Naive thymus-derived CD4-positive, alpha-beta T cell (primary cell): ENCODE results near the gene VRK3. TPM values are rescaled to one million over a fixed set of nuclear protein-coding genes. Genes with fewer than 3 reads are reported as not detected.

Experiments used
- ATAC-seq: fragments of 150-1000 bp; cut with Tn5 transposase; 2 replicates; pipeline ENCODE4 v1.10.0; 2021; ENCODE audit warnings: mild to moderate bottlenecking, moderate library complexity
- CTCF ChIA-PET: fragments of 350-600 bp; sonication (Branson Sonifier 250); formaldehyde crosslinking; loops from one replicate; lab custom pipeline; 2021; ENCODE audit warnings: antibody characterized with exemption; lab: Charles Lee
- POLR2A ChIA-PET: fragments of 350-600 bp; sonication (Branson Sonifier 250); formaldehyde crosslinking; loops from one replicate; lab custom pipeline; 2021; ENCODE audit warnings: antibody characterized with exemption, inconsistent platforms; lab: Charles Lee
- DNase-seq, 9 donors: peaks; one replicate each; pipeline versions ENCODE4 v3.0.0 to v3.0.0-alpha.2; 2020 to 2022; ENCODE audit warnings: mixed read lengths in 1 of 9
- H3K27ac ChIP-seq: one replicate; pipeline ENCODE4 v1.7.0; 2013; ENCODE audit warnings: mild to moderate bottlenecking, low read depth, low read length, moderate library complexity
- H3K27me3 ChIP-seq, 2 donors: one replicate each; pipeline ENCODE4 v1.7.0; 2013; ENCODE audit warnings: low read length in 2 of 2, mild to moderate bottlenecking in 2 of 2, moderate library complexity in 2 of 2; ENCODE audit not compliant: control insufficient read depth in 2 of 2, insufficient read depth in 2 of 2
- H3K36me3 ChIP-seq, 3 experiments: 1 replicate in 2 of 3; 2 replicates in 1 of 3; pipeline ENCODE4 v1.7.0; 2013; ENCODE audit warnings: low read length in 3 of 3, mild to moderate bottlenecking in 3 of 3, moderate library complexity in 1 of 3; ENCODE audit not compliant: insufficient read depth in 3 of 3, control insufficient read depth in 2 of 3
- H3K4me1 ChIP-seq, 2 donors: one replicate each; pipeline ENCODE4 v1.7.0; 2013; ENCODE audit warnings: low read length in 2 of 2, mild to moderate bottlenecking in 2 of 2, moderate library complexity in 1 of 2; ENCODE audit not compliant: control insufficient read depth in 2 of 2, insufficient read depth in 2 of 2
- H3K4me3 ChIP-seq: 2 replicates; pipeline ENCODE4 v1.7.0; 2013; ENCODE audit warnings: mild to moderate bottlenecking, low read length
- H3K9me3 ChIP-seq, 3 experiments: 1 replicate in 2 of 3; 2 replicates in 1 of 3; pipeline ENCODE4 v1.7.0; 2013; ENCODE audit warnings: low read length in 3 of 3; ENCODE audit not compliant: control insufficient read depth in 2 of 3
- H3K27ac Mint-ChIP-seq, 9 donors: one replicate each; pipeline ENCODE4 v1.8.0; 2020 to 2022; ENCODE audit warnings: mixed read lengths in 9 of 9, mild to moderate bottlenecking in 8 of 9, moderate library complexity in 5 of 9, inconsistent platforms in 2 of 9
- H3K27me3 Mint-ChIP-seq, 5 donors: one replicate each; pipeline ENCODE4 v1.8.0; 2021 to 2022; ENCODE audit warnings: mixed read lengths in 5 of 5, mild to moderate bottlenecking in 1 of 5
- H3K36me3 Mint-ChIP-seq, 5 donors: one replicate each; pipeline ENCODE4 v1.8.0; 2020 to 2022; ENCODE audit warnings: mixed read lengths in 5 of 5, mild to moderate bottlenecking in 3 of 5, inconsistent platforms in 1 of 5
- H3K4me1 Mint-ChIP-seq, 7 donors: one replicate each; pipeline ENCODE4 v1.8.0; 2020 to 2022; ENCODE audit warnings: mixed read lengths in 7 of 7, mild to moderate bottlenecking in 3 of 7, inconsistent platforms in 1 of 7
- H3K4me3 Mint-ChIP-seq, 10 donors: one replicate each; pipeline ENCODE4 v1.8.0; 2020 to 2022; ENCODE audit warnings: mild to moderate bottlenecking in 10 of 10, mixed read lengths in 10 of 10, moderate library complexity in 6 of 10, inconsistent platforms in 2 of 10
- H3K9me3 Mint-ChIP-seq, 11 donors: one replicate each; pipeline ENCODE4 v1.8.0; 2020 to 2022; ENCODE audit warnings: mixed read lengths in 11 of 11, mild to moderate bottlenecking in 4 of 11, inconsistent platforms in 1 of 11, moderate library complexity in 1 of 11
- intact Hi-C, 2 donors: fragments of 100-400 bp; cut with micrococcal nuclease; formaldehyde crosslinking; loops; one replicate each; pipeline ENCODE4 v1.15.1; 2023
- polyA plus RNA-seq, 2 donors: library from polyadenylated mRNA; unstranded; fragments of 300-500 nt; fragmentation: Illumina TruSeq; gene quantifications; one replicate each; pipeline ENCODE4 v1.2.3, GENCODE V29; 2021
- total RNA-seq, 6 experiments: library from RNA in 5 of 6; stranded (reverse) in 5 of 6; gene quantifications; 1 replicate in 5 of 6; 2 replicates in 1 of 6; pipeline ENCODE4 v1.2.3 and lab custom pipeline; 2021 to 2026

VRK3 gene
- total and polyA plus RNA-seq, 7 experiments from 2014 or later: 70.6 to 121 (median 84.7) TPM

DNA sequence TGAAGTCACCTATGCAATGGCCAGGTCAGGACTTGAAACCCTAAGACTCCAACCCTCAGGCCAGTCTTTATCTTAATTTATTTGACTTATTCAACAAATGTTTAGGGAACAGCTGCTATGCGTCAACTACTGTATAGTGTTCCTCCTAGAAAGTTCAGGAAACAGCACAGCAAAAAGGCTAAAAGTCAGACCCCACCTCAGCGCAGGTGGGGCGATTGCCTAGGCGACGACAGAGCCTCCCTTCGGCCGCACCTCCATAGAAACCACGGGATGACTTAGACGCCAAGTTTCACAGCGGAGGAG, 502 bp downstream of the VRK3 start:
- intact Hi-C loops: loop anchor here (1.0 to 10.0 kb wide), 26 partner anchors 26 to 1084 kb away; partner anchors contain the start of genes ATF5 (in 2 of the 2), CTU1 (in 2 of the 2), FUZ (in 2 of the 2) and NUP62 (in 2 of the 2)
- Histone ChIP-seq H3K9me3 (no peaks in the 10 kb centered on the region), H3K27ac (peak overlapping the region; percentile 96), H3K27me3 (no peaks in the 10 kb centered on the region), H3K36me3 (peaks cover 0 to 16% (median 0%) of the 10 kb centered on the region in 3 experiments), H3K4me1 (peaks cover 19 to 29% of the 10 kb centered on the region in 2 donors), H3K4me3 (peak overlapping the region; percentile 85)
- Mint-ChIP-seq H3K4me1 (peaks cover 30 to 73% (median 57%) of the 10 kb centered on the region in 7 donors), H3K36me3 (peaks cover 0 to 19% (median 13%) of the 10 kb centered on the region in 5 donors), H3K27me3 (peaks cover 0 to 6% (median 0%) of the 10 kb centered on the region in 5 donors), H3K4me3 (peak overlapping the region; percentile 93 to 99 (median 94)), H3K9me3 (peaks cover 0 to 11% (median 2%) of the 10 kb centered on the region in 11 donors), H3K27ac (peak overlapping the region; percentile 98 to 100 (median 99))
- CTCF ChIA-PET: no interaction called here
- POLR2A ChIA-PET: interaction anchor here (0.7 to 1.8 kb wide), 3 partner anchors 95 to 1379 kb away, joined by 3 to 7 read pairs (median 4); partner anchors contain the start of genes ATF5 and NUP62
- DNase-seq (peak in 1 of 9 donors; percentile 2), ATAC-seq (no peak)

DNA sequence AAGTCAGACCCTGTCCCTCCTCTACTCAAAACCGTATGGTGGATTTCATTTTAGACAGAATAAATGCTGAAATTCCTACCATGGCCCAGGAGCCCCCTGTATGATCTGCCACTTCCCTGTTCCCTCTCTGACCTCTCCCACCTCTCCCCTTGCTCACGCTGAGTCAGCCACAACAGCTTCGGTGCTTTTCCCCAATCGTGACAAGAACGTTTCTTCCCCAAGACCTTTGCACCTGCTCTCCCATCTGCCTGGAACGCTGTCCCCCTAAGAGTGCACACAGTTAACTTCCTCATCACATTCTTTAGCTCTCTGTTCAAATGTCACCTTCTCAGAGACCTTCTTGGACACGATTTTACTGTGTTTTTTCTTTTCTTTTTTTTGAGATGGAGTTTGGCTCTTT, 2.3 kb downstream of the VRK3 start:
- peaks cover 0 to 6% (median 0%) of the 10 kb centered on the region in 5 donors for H3K27me3 Mint-ChIP-seq
- Histone ChIP-seq H3K27me3 (no peaks in the 10 kb centered on the region), H3K27ac (no peak overlapping the region), H3K9me3 (no peaks in the 10 kb centered on the region), H3K4me3 (no peak overlapping the region), H3K36me3 (peaks cover 0 to 25% (median 4%) of the 10 kb centered on the region in 3 experiments), H3K4me1 (peaks cover 19 to 29% of the 10 kb centered on the region in 2 donors)
- ChIA-PET CTCF (no interaction called here), POLR2A (no interaction called here)
- intact Hi-C loops: loop anchor here (10.0 kb wide), 3 partner anchors 702 to 1082 kb away; partner anchors contain the start of genes CLEC11A (in 1 of the 2) and CTU1 (in 1 of the 2)
- H3K4me1 Mint-ChIP-seq: peaks cover 28 to 69% (median 53%) of the 10 kb centered on the region in 7 donors
- no peak for ATAC-seq
- no peak for DNase-seq
- H3K9me3 Mint-ChIP-seq: peaks cover 0 to 11% (median 2%) of the 10 kb centered on the region in 11 donors
- peak overlapping the region in 2 of 9 donors; percentile 39 to 80 for H3K27ac Mint-ChIP-seq
- peaks cover 0 to 21% (median 16%) of the 10 kb centered on the region in 5 donors for H3K36me3 Mint-ChIP-seq
- H3K4me3 Mint-ChIP-seq: peak overlapping the region in 4 of 10 donors; percentile 29 to 79 (median 38)

DNA sequence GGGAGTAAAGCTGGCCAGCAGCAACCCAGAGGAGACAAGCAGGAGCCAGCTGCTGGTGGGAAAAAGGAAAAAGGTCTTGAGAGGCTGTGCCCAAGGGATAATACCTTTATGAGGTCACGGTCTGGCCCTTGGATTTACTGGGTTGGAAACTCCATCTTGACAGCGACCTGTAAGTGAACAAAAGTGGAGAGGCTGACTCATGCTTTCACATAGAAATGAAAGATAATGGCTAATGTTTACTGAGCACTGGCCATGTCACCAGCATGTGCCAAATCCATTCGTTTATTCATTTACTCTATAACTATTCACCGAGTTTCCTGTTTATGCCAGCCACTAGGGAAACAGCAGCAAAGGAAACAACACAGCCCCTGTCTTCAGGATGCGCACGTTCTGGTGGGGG, 4.7 kb downstream of the VRK3 start:
- POLR2A ChIA-PET: interaction anchor here (0.6 kb wide), 1 partner anchor 915 kb away, joined by 4 read pairs; no protein-coding TSS in a partner anchor
- intact Hi-C loops: loop anchor here (10.0 kb wide), 3 partner anchors 704 to 1084 kb away; partner anchors contain the start of genes CLEC11A (in 1 of the 2) and CTU1 (in 1 of the 2)
- H3K27ac Mint-ChIP-seq: peak overlapping the region in 1 of 9 donors; percentile 63

DNA sequence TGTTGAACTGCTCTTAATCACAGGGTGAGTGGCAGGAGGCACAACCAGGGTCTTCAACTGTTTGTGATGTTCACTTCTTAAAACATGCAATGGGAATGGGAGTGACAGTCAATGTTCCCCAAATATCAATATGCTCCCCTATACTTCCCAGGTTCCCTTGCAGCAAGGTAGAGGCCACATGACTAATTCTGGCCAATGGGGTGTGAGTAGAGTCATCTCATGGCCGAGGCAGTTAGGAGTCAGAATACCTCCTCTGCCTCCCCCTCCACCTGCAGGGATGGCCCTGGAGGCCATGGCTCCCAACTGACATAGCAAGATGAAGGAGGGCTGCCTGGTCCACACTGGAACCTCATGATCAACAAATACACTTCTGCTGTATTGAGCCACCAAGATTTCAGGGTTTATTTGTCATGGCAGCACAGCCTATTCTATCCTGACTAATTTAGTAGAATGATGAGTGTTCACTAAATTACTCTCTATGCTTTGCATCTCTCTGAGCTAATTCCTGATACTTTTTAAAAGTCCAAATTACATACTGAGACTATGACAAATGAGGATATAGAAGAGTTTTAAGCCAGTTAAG, 8.9 kb downstream of the VRK3 start:
- ChIA-PET POLR2A (no interaction called here), CTCF (no interaction called here)
- ATAC-seq: no peak
- Mint-ChIP-seq H3K27me3 (no peaks in the 10 kb centered on the region), H3K4me1 (peaks cover 4 to 21% (median 9%) of the 10 kb centered on the region in 7 donors), H3K36me3 (peaks cover 15 to 51% (median 40%) of the 10 kb centered on the region in 5 donors), H3K27ac (no peak overlapping the region), H3K4me3 (no peak overlapping the region), H3K9me3 (peaks cover 0 to 2% (median 0%) of the 10 kb centered on the region in 11 donors)
- no peaks in the 10 kb centered on the region for H3K4me1 ChIP-seq
- no peaks in the 10 kb centered on the region for H3K9me3 ChIP-seq
- intact Hi-C loops: no loop called here
- H3K36me3 ChIP-seq: peaks cover 7 to 79% (median 22%) of the 10 kb centered on the region in 3 experiments
- H3K27me3 ChIP-seq: no peaks in the 10 kb centered on the region
- H3K27ac ChIP-seq: no peak overlapping the region
- no peak for DNase-seq
- H3K4me3 ChIP-seq: no peak overlapping the region

More for the DNA sequence above, 4.7 kb downstream of the VRK3 start:
- Mint-ChIP-seq H3K36me3 (peaks cover 0 to 26% (median 23%) of the 10 kb centered on the region in 5 donors), H3K4me3 (peak overlapping the region in 1 of 10 donors; percentile 46), H3K27me3 (peaks cover 0 to 3% (median 0%) of the 10 kb centered on the region in 5 donors), H3K9me3 (peaks cover 0 to 5% (median 0%) of the 10 kb centered on the region in 11 donors), H3K4me1 (peaks cover 14 to 48% (median 34%) of the 10 kb centered on the region in 7 donors)
- H3K4me1 ChIP-seq: peaks cover 11 to 18% of the 10 kb centered on the region in 2 donors
- H3K36me3 ChIP-seq: peaks cover 6 to 47% (median 15%) of the 10 kb centered on the region in 3 experiments
- DNase-seq: no peak
- no peak overlapping the region for H3K27ac ChIP-seq
- no peaks in the 10 kb centered on the region for H3K27me3 ChIP-seq
- no peak for ATAC-seq
- CTCF ChIA-PET: interaction anchor here (0.6 kb wide), 1 partner anchor 17 kb away, joined by 3 read pairs; no protein-coding TSS in a partner anchor
- no peak overlapping the region for H3K4me3 ChIP-seq
- H3K9me3 ChIP-seq: no peaks in the 10 kb centered on the region

DNA sequence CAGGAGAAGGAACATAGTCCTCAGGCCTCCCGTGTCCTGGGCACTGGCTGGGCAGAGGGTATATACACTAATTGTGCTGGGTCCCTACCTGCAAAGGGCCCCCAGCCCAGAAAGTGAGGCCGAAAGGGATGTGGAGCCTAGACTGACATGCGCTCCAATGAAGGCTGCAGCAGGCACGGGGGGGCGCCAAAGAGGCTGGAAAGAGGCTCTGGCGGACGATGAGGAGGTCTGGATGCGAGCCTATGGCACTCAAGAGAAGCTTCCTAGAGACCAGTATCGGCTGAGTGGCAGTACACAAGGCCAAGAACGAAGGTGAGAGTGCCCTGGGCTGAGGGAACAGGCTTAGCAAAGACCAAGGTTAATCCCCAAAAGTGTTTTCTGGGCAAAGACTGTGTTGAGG, 16.6 kb downstream of the VRK3 start:
- H3K36me3 ChIP-seq: peaks cover 0 to 80% (median 16%) of the 10 kb centered on the region in 3 experiments
- no peak overlapping the region for H3K27ac ChIP-seq

DNA sequence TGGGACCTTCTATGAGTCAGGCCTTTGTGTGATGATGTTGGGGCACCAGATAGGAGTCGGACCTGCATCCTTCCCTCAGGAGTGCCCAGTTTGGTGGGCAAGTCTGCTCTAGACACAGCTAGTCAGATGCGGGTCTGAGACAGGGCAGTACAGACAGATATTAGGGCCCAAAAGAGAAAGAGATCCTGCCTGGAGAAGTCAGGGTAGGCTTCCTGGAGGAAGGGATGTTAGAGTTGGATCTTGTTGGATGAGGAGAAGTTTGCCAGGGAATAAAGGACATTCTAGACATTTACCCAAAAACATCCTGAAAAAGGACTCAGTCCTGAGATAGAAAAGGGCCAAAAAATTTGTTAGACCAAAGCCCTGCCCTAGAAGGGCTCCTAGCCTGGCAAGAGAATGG, 17.2 kb downstream of the VRK3 start:
- ATAC-seq (no peak), DNase-seq (no peak)
- Histone ChIP-seq H3K27me3 (no peaks in the 10 kb centered on the region), H3K4me3 (no peak overlapping the region), H3K4me1 (no peaks in the 10 kb centered on the region), H3K27ac (no peak overlapping the region), H3K9me3 (no peaks in the 10 kb centered on the region), H3K36me3 (peaks cover 5 to 80% (median 16%) of the 10 kb centered on the region in 3 experiments)
- H3K4me1 Mint-ChIP-seq: peaks cover 0 to 20% (median 0%) of the 10 kb centered on the region in 7 donors
- no peak overlapping the region for H3K4me3 Mint-ChIP-seq
- H3K27ac Mint-ChIP-seq: no peak overlapping the region
- ChIA-PET CTCF (no interaction called here), POLR2A (no interaction called here)
- no peaks in the 10 kb centered on the region for H3K27me3 Mint-ChIP-seq
- peaks cover 0 to 46% (median 12%) of the 10 kb centered on the region in 5 donors for H3K36me3 Mint-ChIP-seq
- intact Hi-C loops: no loop called here
- H3K9me3 Mint-ChIP-seq: no peaks in the 10 kb centered on the region

More for the DNA sequence above, 16.6 kb downstream of the VRK3 start:
- peak overlapping the region in 1 of 9 donors; percentile 36 for H3K27ac Mint-ChIP-seq
- H3K9me3 ChIP-seq: no peaks in the 10 kb centered on the region
- intact Hi-C loops: no loop called here
- no peak overlapping the region for H3K4me3 Mint-ChIP-seq
- no peaks in the 10 kb centered on the region for H3K27me3 Mint-ChIP-seq
- H3K4me1 ChIP-seq: no peaks in the 10 kb centered on the region
- H3K4me1 Mint-ChIP-seq: peaks cover 0 to 20% (median 6%) of the 10 kb centered on the region in 7 donors
- no peaks in the 10 kb centered on the region for H3K9me3 Mint-ChIP-seq
- peaks cover 5 to 46% (median 15%) of the 10 kb centered on the region in 5 donors for H3K36me3 Mint-ChIP-seq
- DNase-seq: no peak
- no peak for ATAC-seq
- ChIA-PET POLR2A (no interaction called here), CTCF (no interaction called here)
- no peaks in the 10 kb centered on the region for H3K27me3 ChIP-seq
- no peak overlapping the region for H3K4me3 ChIP-seq
